ENCODE measurements around the gene FAN1. TPM values are rescaled to one million over a fixed set of nuclear protein-coding genes. Genes with fewer than 3 reads are reported as not detected.

The FAN1 gene
- total RNA-seq (2021): 9.3 and 10.2 TPM in 2 replicates
- percentile 58 among the genes with signal in this experiment for Bru-seq, nascent RNA
- percentile 61 among the genes with signal in this experiment for BruChase-seq, experiment 1, labeled RNA remaining after a 2-hour chase
- percentile 62 among the genes with signal in this experiment for BruChase-seq, experiment 2, labeled RNA remaining after a 6-hour chase
- long read RNA-seq, full-length matches to known transcripts: 7 of 23 reads
- long read RNA-seq, partial matches to known transcripts: 4 of 23 reads
- long read RNA-seq, other reads (novel, unspliced or antisense): 12 of 23 reads

DNA sequence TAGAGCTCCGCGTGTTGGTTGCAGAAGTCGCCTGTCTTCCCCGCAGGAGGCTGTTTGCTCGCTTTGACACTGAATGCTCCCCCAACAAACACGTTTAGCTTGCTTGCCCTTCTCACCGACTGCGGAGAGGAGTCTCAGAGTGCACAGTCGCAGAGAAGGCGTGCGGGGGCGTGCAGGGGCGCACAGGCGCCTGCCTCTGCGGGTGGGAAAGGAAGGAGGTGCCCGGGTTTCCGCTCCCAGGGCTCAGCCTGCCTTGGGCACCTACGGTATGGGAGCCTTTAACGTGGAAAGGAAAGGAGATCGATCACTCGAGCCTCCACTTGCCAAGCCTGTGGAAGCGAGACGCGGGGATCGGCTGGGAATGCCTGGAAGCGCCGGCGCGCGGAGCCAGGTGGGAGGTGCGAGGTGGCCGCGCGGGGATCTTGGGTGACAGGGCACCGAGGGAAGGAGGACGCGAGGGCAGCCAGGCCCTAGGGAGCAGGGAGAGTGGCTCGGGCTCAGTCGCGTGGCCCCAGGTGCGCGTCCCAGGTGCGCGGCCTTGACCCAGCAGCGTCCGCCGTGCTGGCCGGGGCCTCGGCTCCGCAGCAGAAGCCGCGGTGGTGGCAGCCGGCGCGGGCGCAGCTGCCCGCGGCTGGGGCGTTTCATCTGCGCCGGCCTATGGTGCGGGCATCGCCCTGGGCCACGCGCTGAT lies at the start of gene FAN1:
FAN1 (plus strand) TSS at position 419 of the 691 bp plus-strand sequence. CDS start 749 bp downstream, outside the sequence.
- peak; percentile 61 to 78 for DNase-seq
- TF ChIP-seq, protein P1, sequence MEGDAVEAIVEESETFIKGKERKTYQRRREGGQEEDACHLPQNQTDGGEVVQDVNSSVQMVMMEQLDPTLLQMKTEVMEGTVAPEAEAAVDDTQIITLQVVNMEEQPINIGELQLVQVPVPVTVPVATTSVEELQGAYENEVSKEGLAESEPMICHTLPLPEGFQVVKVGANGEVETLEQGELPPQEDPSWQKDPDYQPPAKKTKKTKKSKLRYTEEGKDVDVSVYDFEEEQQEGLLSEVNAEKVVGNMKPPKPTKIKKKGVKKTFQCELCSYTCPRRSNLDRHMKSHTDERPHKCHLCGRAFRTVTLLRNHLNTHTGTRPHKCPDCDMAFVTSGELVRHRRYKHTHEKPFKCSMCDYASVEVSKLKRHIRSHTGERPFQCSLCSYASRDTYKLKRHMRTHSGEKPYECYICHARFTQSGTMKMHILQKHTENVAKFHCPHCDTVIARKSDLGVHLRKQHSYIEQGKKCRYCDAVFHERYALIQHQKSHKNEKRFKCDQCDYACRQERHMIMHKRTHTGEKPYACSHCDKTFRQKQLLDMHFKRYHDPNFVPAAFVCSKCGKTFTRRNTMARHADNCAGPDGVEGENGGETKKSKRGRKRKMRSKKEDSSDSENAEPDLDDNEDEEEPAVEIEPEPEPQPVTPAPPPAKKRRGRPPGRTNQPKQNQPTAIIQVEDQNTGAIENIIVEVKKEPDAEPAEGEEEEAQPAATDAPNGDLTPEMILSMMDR (conservative IDR thresholded peaks at IDR 0.05): no peak
- no peak for TF ChIP-seq EZH2 (IDR thresholded peaks at IDR 0.05; ENCODE audit: low read depth)
- no peaks in the 10 kb centered on the region for H4K20me1 ChIP-seq (ENCODE audit: insufficient read depth)
- ChIA-PET CTCF (no interaction called here), POLR2A (ENCODE audit: unreplicated experiment) (no interaction called here)
- intact Hi-C loops (cut with micrococcal nuclease; ENCODE audit: unreplicated experiment): loop anchor here (2.0 kb wide), 1 partner anchor 87 kb away; the partner anchor contains the start of gene MTMR10
- H3K36me3 ChIP-seq (ENCODE audit: low read depth): no peaks in the 10 kb centered on the region
- H3K79me2 ChIP-seq (ENCODE audit: low read depth): no peaks in the 10 kb centered on the region
- BruUV-seq (replicated peaks): no TSS peak
- no peaks in the 10 kb centered on the region for H3K27me3 ChIP-seq (ENCODE audit: insufficient read depth, low read depth)
- H3K4me2 ChIP-seq: peak within 1 kb of the TSS; percentile 96
- H3K4me1 ChIP-seq (replicated peaks; ENCODE audit: insufficient read depth): no peaks in the 10 kb centered on the region
- H3K27ac ChIP-seq: no peak within 1 kb of the TSS
- H2AFZ ChIP-seq: peak within 1 kb of the TSS; percentile 91
- peak within 1 kb of the TSS; percentile 90 for H3K4me3 ChIP-seq
- no peaks in the 10 kb centered on the region for H3F3A ChIP-seq (ENCODE audit: insufficient read depth, low read depth)
- no peaks in the 10 kb centered on the region for H3K9me3 ChIP-seq (ENCODE audit: insufficient read depth, low read depth)
- H3K9me2 ChIP-seq (ENCODE audit: insufficient read depth): no peaks in the 10 kb centered on the region

DNA sequence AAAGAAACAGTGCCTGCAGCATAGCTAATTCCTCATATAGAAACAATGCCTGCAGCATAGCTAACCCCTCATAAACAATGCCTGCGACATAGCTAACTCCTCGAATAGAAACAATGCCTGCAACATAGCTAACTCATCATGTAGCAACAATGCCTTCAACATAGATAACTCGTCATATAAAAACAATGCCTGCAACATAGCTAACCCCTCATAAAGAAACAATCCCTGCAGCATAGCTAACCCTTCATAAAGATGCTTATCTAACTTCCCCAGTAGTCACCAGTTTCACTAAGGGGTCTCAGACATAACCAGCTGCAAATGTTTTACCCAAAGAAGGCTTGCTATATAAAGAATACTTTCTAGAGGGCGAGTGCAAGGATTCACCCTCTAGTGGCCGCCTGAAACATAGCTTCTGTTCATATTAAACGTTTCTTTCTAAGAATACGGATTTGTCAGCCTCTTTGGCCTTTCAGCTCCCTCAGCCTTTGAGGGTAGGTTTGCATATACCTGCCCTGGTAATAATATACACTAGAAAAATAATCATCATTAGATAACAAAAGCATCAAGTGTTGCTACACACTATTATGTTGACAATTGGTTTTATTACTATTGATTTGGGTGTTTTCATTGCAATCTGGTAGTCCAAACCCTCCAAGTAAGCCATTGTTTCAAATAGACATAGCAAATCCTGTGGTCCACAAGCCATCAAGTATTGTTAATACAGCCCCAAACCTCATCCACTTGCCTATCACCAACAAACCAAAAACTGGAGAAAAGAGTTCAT lies 44.4 kb upstream of the FAN1 start:
- CTCF ChIA-PET: no interaction called here
- no peaks in the 10 kb centered on the region for H3K79me2 ChIP-seq (ENCODE audit: low read depth)
- H3K9me2 ChIP-seq (ENCODE audit: insufficient read depth): no peaks in the 10 kb centered on the region
- H3K4me2 ChIP-seq: no peak overlapping the region
- no peaks in the 10 kb centered on the region for H4K20me1 ChIP-seq (ENCODE audit: insufficient read depth)
- POLR2A ChIA-PET (ENCODE audit: unreplicated experiment): no interaction called here
- DNase-seq: no peak
- no peak for TF ChIP-seq EZH2 (IDR thresholded peaks at IDR 0.05; ENCODE audit: low read depth)
- TF ChIP-seq, protein P1 (conservative IDR thresholded peaks at IDR 0.05): peak; percentile 66
- H3K27ac ChIP-seq: no peak overlapping the region
- no peaks in the 10 kb centered on the region for H3K4me1 ChIP-seq (replicated peaks; ENCODE audit: insufficient read depth)
- no peaks in the 10 kb centered on the region for H3F3A ChIP-seq (ENCODE audit: insufficient read depth, low read depth)
- intact Hi-C loops (cut with micrococcal nuclease; ENCODE audit: unreplicated experiment): no loop called here
- peaks cover 2% of the 10 kb centered on the region; the same call in 1 of the 2 replicates for H3K27me3 ChIP-seq (ENCODE audit: insufficient read depth, low read depth)
- no peaks in the 10 kb centered on the region for H3K9me3 ChIP-seq (ENCODE audit: insufficient read depth, low read depth)
- no peak overlapping the region for H2AFZ ChIP-seq
- H3K36me3 ChIP-seq (ENCODE audit: low read depth): no peaks in the 10 kb centered on the region
- no peak overlapping the region for H3K4me3 ChIP-seq
- BruUV-seq (replicated peaks): no TSS peak

DNA sequence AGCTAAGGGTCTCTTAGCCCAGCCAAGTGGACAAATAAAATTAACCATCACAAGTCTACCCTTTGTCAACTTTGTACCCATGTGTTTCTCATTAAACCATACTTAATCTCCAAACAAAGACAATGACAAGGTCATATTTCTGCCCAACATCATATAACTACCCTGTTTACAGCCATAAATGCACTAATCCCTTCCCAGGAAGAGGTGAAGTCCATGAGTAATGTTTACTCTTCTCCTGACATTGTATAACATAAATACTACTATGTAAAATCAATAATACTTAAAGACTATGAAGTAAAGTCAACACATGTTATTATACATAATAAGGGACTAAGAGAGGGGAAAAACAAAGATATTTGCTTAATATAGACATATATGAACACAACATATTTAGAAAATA lies 38.5 kb upstream of the FAN1 start:
- Histone ChIP-seq H3K9me2 (ENCODE audit: insufficient read depth) (no peaks in the 10 kb centered on the region), H3K79me2 (ENCODE audit: low read depth) (no peaks in the 10 kb centered on the region), H2AFZ (no peak overlapping the region), H3K4me1 (replicated peaks; ENCODE audit: insufficient read depth) (no peaks in the 10 kb centered on the region), H3K36me3 (ENCODE audit: low read depth) (no peaks in the 10 kb centered on the region), H3K4me2 (no peak overlapping the region), H3K9me3 (ENCODE audit: insufficient read depth, low read depth) (no peaks in the 10 kb centered on the region), H3F3A (ENCODE audit: insufficient read depth, low read depth) (no peaks in the 10 kb centered on the region), H3K27ac (no peak overlapping the region), H3K27me3 (ENCODE audit: insufficient read depth, low read depth) (peaks cover 30% of the 10 kb centered on the region), H3K4me3 (no peak overlapping the region), H4K20me1 (ENCODE audit: insufficient read depth) (no peaks in the 10 kb centered on the region)
- intact Hi-C loops (cut with micrococcal nuclease; ENCODE audit: unreplicated experiment): no loop called here
- no peak for DNase-seq
- TF ChIP-seq EZH2 (IDR thresholded peaks at IDR 0.05; ENCODE audit: low read depth): no peak
- TF ChIP-seq, protein P1 (conservative IDR thresholded peaks at IDR 0.05): no peak
- POLR2A ChIA-PET (ENCODE audit: unreplicated experiment): no interaction called here
- CTCF ChIA-PET: no interaction called here
- no TSS peak for BruUV-seq (replicated peaks)

All from PC-9 (cell line).